CD8-positive, alpha-beta memory T cell (primary cell): ENCODE data around the gene ADCY5. TPM values are rescaled to one million over a fixed set of nuclear protein-coding genes. Genes with fewer than 3 reads are reported as not detected.

Experiments used
- CTCF ChIA-PET: fragments of 350-600 bp; sonication (Branson Sonifier 250); formaldehyde crosslinking; loops from one replicate; lab custom pipeline; 2021; ENCODE audit warnings: antibody characterized with exemption; lab: Charles Lee
- POLR2A ChIA-PET: fragments of 350-600 bp; sonication (Branson Sonifier 250); formaldehyde crosslinking; loops from one replicate; lab custom pipeline; 2021; ENCODE audit warnings: antibody characterized with exemption; lab: Charles Lee
- DNase-seq, 5 donors: peaks; one replicate each; pipeline versions ENCODE4 v3.0.0 to v3.0.0-alpha.2; 2020 to 2022; ENCODE audit warnings: mixed read lengths in 1 of 5
- H3K27ac ChIP-seq: one replicate; pipeline ENCODE4 v1.7.0; 2013; ENCODE audit warnings: low read depth, mild to moderate bottlenecking, low read length, moderate library complexity
- H3K27me3 ChIP-seq: 2 replicates; pipeline ENCODE4 v1.7.0; 2013; ENCODE audit warnings: low read length, mild to moderate bottlenecking; ENCODE audit not compliant: insufficient read depth, poor library complexity, severe bottlenecking
- H3K36me3 ChIP-seq: 2 replicates; pipeline ENCODE4 v1.7.0; 2013; ENCODE audit warnings: mild to moderate bottlenecking, low read length, moderate library complexity; ENCODE audit not compliant: insufficient read depth
- H3K4me1 ChIP-seq: 2 replicates; pipeline ENCODE4 v1.7.0; 2013; ENCODE audit warnings: mild to moderate bottlenecking, low read length, moderate library complexity; ENCODE audit not compliant: insufficient read depth
- H3K4me3 ChIP-seq: 2 replicates; pipeline ENCODE4 v1.7.0; 2013; ENCODE audit warnings: mild to moderate bottlenecking, low read length
- H3K9me3 ChIP-seq: 2 replicates; pipeline ENCODE4 v1.7.0; 2013; ENCODE audit warnings: mild to moderate bottlenecking, low read length
- H3K27ac Mint-ChIP-seq, 8 donors: one replicate each; pipeline ENCODE4 v1.8.0; 2020 to 2021; ENCODE audit warnings: mixed read lengths in 8 of 8, mild to moderate bottlenecking in 6 of 8, inconsistent platforms in 3 of 8, moderate library complexity in 3 of 8
- H3K27me3 Mint-ChIP-seq, 2 donors: one replicate each; pipeline ENCODE4 v1.8.0; 2020 to 2021; ENCODE audit warnings: mixed read lengths in 2 of 2, mild to moderate bottlenecking in 1 of 2, moderate library complexity in 1 of 2
- H3K36me3 Mint-ChIP-seq, 3 donors: one replicate each; pipeline ENCODE4 v1.8.0; 2020 to 2021; ENCODE audit warnings: mixed read lengths in 3 of 3, inconsistent platforms in 1 of 3, mild to moderate bottlenecking in 1 of 3
- H3K4me1 Mint-ChIP-seq, 3 donors: one replicate each; pipeline ENCODE4 v1.8.0; 2020 to 2021; ENCODE audit warnings: mixed read lengths in 3 of 3, inconsistent platforms in 1 of 3, mild to moderate bottlenecking in 1 of 3
- H3K4me3 Mint-ChIP-seq, 7 donors: one replicate each; pipeline ENCODE4 v1.8.0; 2020 to 2021; ENCODE audit warnings: mixed read lengths in 7 of 7, mild to moderate bottlenecking in 6 of 7, moderate library complexity in 4 of 7, inconsistent platforms in 2 of 7
- H3K9me3 Mint-ChIP-seq, 5 donors: one replicate each; pipeline ENCODE4 v1.8.0; 2020 to 2022; ENCODE audit warnings: mixed read lengths in 5 of 5, mild to moderate bottlenecking in 3 of 5, moderate library complexity in 2 of 5, inconsistent platforms in 1 of 5
- polyA plus RNA-seq: library from polyadenylated mRNA; unstranded; fragments of 300-500 nt; fragmentation: Illumina TruSeq; gene quantifications from one replicate; pipeline ENCODE4 v1.2.3, GENCODE V29; 2021
- total RNA-seq, 2 experiments: library from RNA; stranded (reverse); gene quantifications; one replicate each; pipeline ENCODE4 v1.2.3, GENCODE V29; 2021

The ADCY5 gene
- total and polyA plus RNA-seq, 3 experiments from 2014 or later, result 0.02 to 0.16 TPM; not detected in 1

GRCh38 chr3:123453675-123454074 is 4.8 kb upstream of the ADCY5 start:
- POLR2A ChIA-PET, result no interaction called here

DNA sequence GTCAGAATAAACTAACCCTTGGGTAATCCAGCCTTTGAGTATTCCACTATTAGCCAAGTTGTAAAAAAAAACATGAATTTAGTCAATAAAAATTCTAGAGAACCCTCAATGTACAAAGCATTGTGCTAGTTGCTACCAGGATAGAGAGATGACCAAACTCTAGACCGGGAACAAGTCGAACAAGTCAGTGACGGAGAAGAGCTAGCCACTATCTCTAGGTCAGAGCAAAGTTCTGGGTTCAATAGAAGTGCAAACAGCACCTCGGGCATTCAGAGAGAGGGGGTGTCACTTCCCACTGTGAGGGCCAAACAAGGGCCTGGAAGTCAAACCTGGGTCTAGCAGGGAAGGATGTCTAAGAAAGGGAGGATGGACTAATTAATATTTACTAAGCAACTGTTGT is 2.3 kb upstream of the ADCY5 start:
- Histone ChIP-seq H3K27ac (no peak overlapping the region), H3K9me3 (no peaks in the 10 kb centered on the region), H3K4me1 (no peaks in the 10 kb centered on the region), H3K36me3 (no peaks in the 10 kb centered on the region), H3K4me3 (no peak overlapping the region), H3K27me3 (peaks cover 9% of the 10 kb centered on the region)
- Mint-ChIP-seq H3K4me3 (peak overlapping the region in 5 of 7 donors; percentile 23 to 72 (median 60)), H3K36me3 (no peaks in the 10 kb centered on the region), H3K4me1 (peaks cover 3 to 8% (median 4%) of the 10 kb centered on the region in 3 donors), H3K27me3 (peaks cover 19 to 37% of the 10 kb centered on the region in 2 donors), H3K27ac (peak overlapping the region in 1 of 8 donors; percentile 32), H3K9me3 (no peaks in the 10 kb centered on the region)
- DNase-seq, result no peak
- CTCF ChIA-PET, result interaction anchor here (1.5 kb wide), 1 partner anchor 38 kb away, joined by 4 read pairs; no protein-coding TSS in a partner anchor
- POLR2A ChIA-PET, result no interaction called here

More at GRCh38 chr3:123453675-123454074, 4.8 kb upstream of the ADCY5 start:
- CTCF ChIA-PET, result no interaction called here
- Mint-ChIP-seq H3K4me1 (peaks cover 0 to 5% (median 1%) of the 10 kb centered on the region in 3 donors), H3K27me3 (peaks cover 26 to 47% of the 10 kb centered on the region in 2 donors), H3K36me3 (no peaks in the 10 kb centered on the region), H3K4me3 (no peak overlapping the region), H3K27ac (no peak overlapping the region), H3K9me3 (no peaks in the 10 kb centered on the region)
- H3K36me3 ChIP-seq, result no peaks in the 10 kb centered on the region
- DNase-seq, result no peak
- no peak overlapping the region for H3K27ac ChIP-seq
- no peak overlapping the region for H3K4me3 ChIP-seq
- no peaks in the 10 kb centered on the region for H3K9me3 ChIP-seq
- no peaks in the 10 kb centered on the region for H3K4me1 ChIP-seq
- peaks cover 9% of the 10 kb centered on the region for H3K27me3 ChIP-seq

DNA sequence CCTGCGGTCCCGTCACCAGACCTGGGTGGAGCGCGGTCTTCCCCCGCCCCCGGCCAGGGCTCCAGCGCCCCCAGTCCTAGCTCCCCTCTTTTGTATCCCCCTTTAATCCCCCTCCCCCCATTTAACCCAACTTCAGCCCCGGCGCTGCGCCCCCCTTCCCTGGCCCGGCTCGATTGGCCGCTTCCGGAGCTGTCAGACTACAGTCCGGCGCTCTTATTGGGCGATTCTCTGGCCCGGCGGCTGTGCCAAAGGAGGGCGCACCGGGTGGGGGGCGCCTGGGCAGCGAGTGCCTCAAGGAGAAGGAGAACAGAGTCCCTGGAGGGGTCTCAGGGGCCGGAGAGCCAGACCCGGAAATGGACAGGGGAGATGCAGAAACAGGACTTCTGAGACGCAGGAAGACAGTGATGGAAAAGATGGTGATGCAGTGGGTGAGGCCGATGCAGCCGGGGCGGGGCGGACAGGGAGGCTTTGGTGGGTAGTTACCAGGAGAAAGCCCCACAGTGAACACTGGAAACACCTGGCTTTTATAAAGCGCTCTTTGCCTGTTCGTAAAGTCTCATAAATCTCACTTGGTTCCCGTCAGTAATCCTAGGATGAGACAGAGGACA is 1.2 kb upstream of the ADCY5 start:
- Mint-ChIP-seq H3K36me3 (no peaks in the 10 kb centered on the region), H3K4me3 (peak overlapping the region; percentile 62 to 87 (median 67)), H3K27me3 (peaks cover 25 to 40% of the 10 kb centered on the region in 2 donors), H3K4me1 (peaks cover 3 to 8% (median 4%) of the 10 kb centered on the region in 3 donors), H3K9me3 (no peaks in the 10 kb centered on the region), H3K27ac (peak overlapping the region in 4 of 8 donors; percentile 3 to 43 (median 24))
- no peak overlapping the region for H3K4me3 ChIP-seq
- H3K36me3 ChIP-seq, result no peaks in the 10 kb centered on the region
- no peaks in the 10 kb centered on the region for H3K4me1 ChIP-seq
- no peak overlapping the region for H3K27ac ChIP-seq
- peaks cover 14% of the 10 kb centered on the region for H3K27me3 ChIP-seq
- no peak for DNase-seq
- ChIA-PET POLR2A (no interaction called here), CTCF (interaction anchor here (1.5 to 2.1 kb wide), 2 partner anchors 39 to 41 kb away, joined by 4 to 8 read pairs; no protein-coding TSS in a partner anchor)
- no peaks in the 10 kb centered on the region for H3K9me3 ChIP-seq

DNA sequence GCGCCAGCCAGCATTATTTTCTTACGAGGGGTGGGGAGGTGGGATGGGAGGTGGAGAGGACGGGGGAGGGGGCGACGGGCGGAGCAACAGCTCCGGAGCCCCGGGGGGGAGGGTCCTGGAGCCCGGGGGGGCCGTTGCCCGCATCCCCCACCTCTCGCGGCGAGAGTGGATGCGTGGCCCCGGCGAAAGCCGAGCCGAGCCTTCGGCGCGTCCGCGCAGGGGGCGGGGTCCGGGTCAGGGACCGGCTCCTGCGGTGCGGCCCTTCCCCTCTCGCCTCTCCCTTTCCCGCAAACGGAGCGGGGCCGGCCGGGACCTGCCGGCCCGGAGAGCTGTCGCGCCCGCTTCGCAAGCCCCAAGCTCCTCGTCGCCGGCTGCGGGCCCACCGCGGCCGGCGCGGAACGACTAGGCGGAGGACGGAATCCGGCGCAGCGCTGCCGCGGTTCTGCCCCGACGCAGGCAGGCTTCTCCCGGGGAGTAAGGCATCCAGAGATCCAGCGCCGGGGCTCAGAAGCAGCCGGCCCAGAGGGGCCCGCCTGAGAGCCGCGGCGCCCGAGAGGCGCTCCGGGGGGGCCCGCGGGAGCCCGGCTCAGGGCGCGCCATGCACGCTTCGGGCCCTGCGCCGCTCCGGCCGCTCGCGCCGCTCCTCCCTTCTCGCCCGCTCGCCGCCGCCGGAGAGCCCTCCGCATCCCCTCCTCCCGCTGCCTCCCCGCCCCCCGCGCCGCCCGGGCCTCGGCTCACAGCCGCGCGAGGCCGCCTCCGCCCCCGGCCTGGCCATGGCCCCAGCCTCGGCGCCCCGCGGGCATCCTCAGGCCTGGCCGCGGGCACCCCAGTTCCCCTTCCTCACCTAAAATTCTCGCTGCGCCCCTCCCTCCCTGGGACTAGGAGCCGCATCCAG is 459 bp upstream of the ADCY5 start:
- H3K4me1 ChIP-seq, result no peaks in the 10 kb centered on the region
- H3K36me3 Mint-ChIP-seq, result no peaks in the 10 kb centered on the region
- H3K27me3 ChIP-seq, result peaks cover 11% of the 10 kb centered on the region
- no peak overlapping the region for H3K27ac ChIP-seq
- no peak overlapping the region for H3K27ac Mint-ChIP-seq
- no peaks in the 10 kb centered on the region for H3K9me3 Mint-ChIP-seq
- no peaks in the 10 kb centered on the region for H3K9me3 ChIP-seq
- peak overlapping the region in 4 of 7 donors; percentile 62 to 87 (median 66) for H3K4me3 Mint-ChIP-seq
- H3K27me3 Mint-ChIP-seq, result peaks cover 22 to 45% of the 10 kb centered on the region in 2 donors
- no peak overlapping the region for H3K4me3 ChIP-seq
- no peak for DNase-seq
- POLR2A ChIA-PET, result no interaction called here
- peaks cover 3 to 8% (median 4%) of the 10 kb centered on the region in 3 donors for H3K4me1 Mint-ChIP-seq
- CTCF ChIA-PET, result interaction anchor here (0.9 to 2.5 kb wide), 5 partner anchors 41 to 111 kb away, joined by 3 to 8 read pairs (median 7); no protein-coding TSS in a partner anchor
- H3K36me3 ChIP-seq, result no peaks in the 10 kb centered on the region

DNA sequence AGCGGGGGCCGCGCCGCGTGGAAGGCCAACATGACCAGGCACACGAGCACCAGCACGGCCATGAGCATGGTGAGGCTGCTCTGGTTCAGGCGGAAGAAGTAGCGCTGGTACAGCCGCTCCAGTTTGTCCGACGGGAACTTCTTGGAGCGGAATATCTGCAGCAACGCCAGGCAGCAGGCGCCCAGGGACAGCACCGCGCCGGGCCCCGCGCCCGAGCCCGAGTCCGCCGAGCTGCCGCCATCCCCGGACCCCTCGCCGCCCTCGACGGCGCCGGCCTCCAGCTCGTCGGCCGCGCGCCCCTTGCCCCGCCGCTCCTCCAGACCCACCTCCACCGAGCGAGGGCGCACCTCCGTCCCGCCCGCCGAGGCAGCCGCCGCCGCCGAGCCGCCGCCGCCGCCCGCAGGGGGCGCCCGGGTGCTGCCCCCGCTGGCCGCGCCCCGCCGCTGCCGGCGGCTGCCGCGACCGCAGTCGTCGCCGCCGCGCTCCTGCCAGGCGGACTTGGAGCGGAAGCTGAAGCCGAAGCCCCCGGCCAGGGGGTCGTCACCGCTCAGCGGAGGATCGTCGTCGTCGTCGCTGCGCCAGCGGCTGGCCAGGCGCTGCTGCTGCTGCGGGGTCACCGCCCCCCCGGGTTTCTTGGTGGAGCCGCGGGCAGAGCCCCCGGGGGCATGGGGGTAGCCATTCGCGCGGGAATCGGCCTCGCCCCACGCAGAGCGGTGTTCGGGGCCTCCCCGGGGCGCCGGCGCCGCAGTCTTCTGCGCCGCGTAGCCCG is 957 bp downstream of the ADCY5 start:
- ChIA-PET CTCF (interaction anchor here (0.6 to 2.5 kb wide), 5 partner anchors 43 to 114 kb away, joined by 3 to 8 read pairs (median 6); no protein-coding TSS in a partner anchor), POLR2A (no interaction called here)
- Mint-ChIP-seq H3K36me3 (no peaks in the 10 kb centered on the region), H3K4me3 (peak overlapping the region in 3 of 7 donors; percentile 29 to 69 (median 29)), H3K9me3 (no peaks in the 10 kb centered on the region), H3K4me1 (peaks cover 3 to 8% (median 4%) of the 10 kb centered on the region in 3 donors), H3K27ac (no peak overlapping the region), H3K27me3 (peaks cover 27 to 53% of the 10 kb centered on the region in 2 donors)
- Histone ChIP-seq H3K27ac (no peak overlapping the region), H3K27me3 (peaks cover 11% of the 10 kb centered on the region), H3K36me3 (no peaks in the 10 kb centered on the region), H3K9me3 (no peaks in the 10 kb centered on the region), H3K4me3 (no peak overlapping the region), H3K4me1 (no peaks in the 10 kb centered on the region)
- DNase-seq, result peak; percentile 26 to 55 (median 35)

GRCh38 chr3:123447416-123447748 is 1.5 kb downstream of the ADCY5 start:
- no peak for DNase-seq
- Mint-ChIP-seq H3K4me3 (peak overlapping the region in 6 of 7 donors; percentile 29 to 86 (median 73)), H3K9me3 (no peaks in the 10 kb centered on the region), H3K27me3 (peaks cover 30 to 57% of the 10 kb centered on the region in 2 donors), H3K27ac (no peak overlapping the region), H3K4me1 (peaks cover 3 to 8% (median 4%) of the 10 kb centered on the region in 3 donors), H3K36me3 (no peaks in the 10 kb centered on the region)
- no peaks in the 10 kb centered on the region for H3K9me3 ChIP-seq
- no peak overlapping the region for H3K4me3 ChIP-seq
- ChIA-PET CTCF (interaction anchor here (0.6 to 2.5 kb wide), 4 partner anchors 12 to 111 kb away, joined by 3 to 8 read pairs (median 5); no protein-coding TSS in a partner anchor), POLR2A (no interaction called here)
- H3K36me3 ChIP-seq, result no peaks in the 10 kb centered on the region
- H3K4me1 ChIP-seq, result no peaks in the 10 kb centered on the region
- H3K27me3 ChIP-seq, result peaks cover 11% of the 10 kb centered on the region
- H3K27ac ChIP-seq, result no peak overlapping the region

GRCh38 chr3:123446610-123447109 is 2.2 kb downstream of the ADCY5 start:
- Mint-ChIP-seq H3K36me3 (no peaks in the 10 kb centered on the region), H3K4me1 (peaks cover 3 to 8% (median 4%) of the 10 kb centered on the region in 3 donors), H3K9me3 (no peaks in the 10 kb centered on the region), H3K27me3 (peaks cover 30 to 61% of the 10 kb centered on the region in 2 donors), H3K27ac (peak overlapping the region in 2 of 8 donors; percentile 44 to 75), H3K4me3 (peak overlapping the region; percentile 65 to 84 (median 77))
- H3K4me1 ChIP-seq, result no peaks in the 10 kb centered on the region
- peaks cover 11% of the 10 kb centered on the region for H3K27me3 ChIP-seq
- CTCF ChIA-PET, result interaction anchor here (1.8 to 2.5 kb wide), 2 partner anchors 11 to 105 kb away, joined by 4 to 8 read pairs; no protein-coding TSS in a partner anchor
- no peaks in the 10 kb centered on the region for H3K36me3 ChIP-seq
- no peak overlapping the region for H3K4me3 ChIP-seq
- POLR2A ChIA-PET, result no interaction called here
- DNase-seq, result no peak
- no peak overlapping the region for H3K27ac ChIP-seq
- no peaks in the 10 kb centered on the region for H3K9me3 ChIP-seq
